Tibial nerve (tissue), 4 donors: ENCODE data around the gene CMSS1. TPM values are rescaled to one million over a fixed set of nuclear protein-coding genes. Genes with fewer than 3 reads are reported as not detected.

ENCODE experiments used
- DNase-seq, 2 donors: peaks; one replicate each; pipeline ENCODE4 v3.0.0-alpha.2; 2019; ENCODE audit warnings: low spot score in 2 of 2
- H3K27ac ChIP-seq, 4 donors: fragments of 200-600 bp; sonication (generic) in 3 of 4; one replicate each; pipeline ENCODE4 v1.5.1; 2017 to 2019; ENCODE audit warnings: mild to moderate bottlenecking in 1 of 4
- H3K27me3 ChIP-seq, 2 donors: fragments of 200-600 bp; sonication (generic) in 1 of 2; one replicate each; pipeline versions ENCODE4 v1.5.1 to v1.6.0; 2017 to 2019
- H3K36me3 ChIP-seq, 3 donors: fragments of 200-600 bp; sonication (generic); one replicate each; pipeline ENCODE4 v1.5.1; 2018 to 2019
- H3K4me1 ChIP-seq, 4 donors: fragments of 200-600 bp; sonication (generic) in 3 of 4; one replicate each; pipeline ENCODE4 v1.5.1; 2017 to 2019
- H3K4me3 ChIP-seq, 4 donors: fragments of 200-600 bp; sonication (generic) in 3 of 4; one replicate each; pipeline ENCODE4 v1.5.1; 2017 to 2019; ENCODE audit warnings: mild to moderate bottlenecking in 1 of 4, moderate library complexity in 1 of 4
- H3K9me3 ChIP-seq, 4 donors: fragments of 200-600 bp; sonication (generic) in 3 of 4; one replicate each; pipeline ENCODE4 v1.5.1; 2017 to 2019
- CTCF ChIP-seq, 5 experiments: fragments of 200-600 bp in 3 of 5; fragments of 450-650 bp in 2 of 5; sonication (generic) in 3 of 5; IDR thresholded peaks; one replicate each; pipeline ENCODE4 v1.5.1; 2016 to 2019; ENCODE audit warnings: antibody characterized with exemption in 5 of 5, mild to moderate bottlenecking in 3 of 5, moderate library complexity in 2 of 5
- EP300 ChIP-seq, 2 donors: sonication (generic); formaldehyde crosslinking; IDR thresholded peaks; one replicate each; pipeline ENCODE4 v1.6.1; 2017; ENCODE audit warnings: antibody characterized with exemption in 2 of 2, mild to moderate bottlenecking in 1 of 2
- POLR2A ChIP-seq, 2 donors: fragments of 450-650 bp; IDR thresholded peaks; one replicate each; pipeline ENCODE4 v1.6.1; 2017; ENCODE audit warnings: antibody characterized with exemption in 2 of 2, mild to moderate bottlenecking in 2 of 2, moderate library complexity in 2 of 2
- WGBS, 2 donors: methylation state at CpG; one replicate each; pipeline ENCODE4 v1.1.5; 2018; 5-methylcytosine and 5-hydroxymethylcytosine counted together
- total RNA-seq, 4 donors: library from RNA; depleted of rRNA; stranded (reverse); fragments of >200 nt; gene quantifications; one replicate each; pipeline ENCODE4 v1.1.0, GENCODE V29; 2016

Gene CMSS1
- total RNA-seq, 4 donors from 2014 or later, result 5.5 to 29.1 (median 15.7) TPM

GRCh38 chr3:100098784-100099070 is 281.1 kb downstream of the CMSS1 start:
- DNase-seq, result no peak
- no peak for TF ChIP-seq CTCF (IDR thresholded peaks at IDR 0.05)
- no peak for TF ChIP-seq EP300 (IDR thresholded peaks at IDR 0.05)
- no peak for TF ChIP-seq POLR2A (IDR thresholded peaks at IDR 0.05)
- no peak overlapping the region for H3K4me3 ChIP-seq
- H3K27ac ChIP-seq, result peak overlapping the region in 1 of 4 donors; percentile 18
- peaks cover 0 to 24% (median 5%) of the 10 kb centered on the region in 4 donors for H3K4me1 ChIP-seq
- H3K9me3 ChIP-seq, result no peaks in the 10 kb centered on the region
- no peaks in the 10 kb centered on the region for H3K36me3 ChIP-seq
- H3K27me3 ChIP-seq, result no peaks in the 10 kb centered on the region

GRCh38 chr3:100099621-100100020 is 282.0 kb downstream of the CMSS1 start:
- Histone ChIP-seq H3K9me3 (no peaks in the 10 kb centered on the region), H3K27me3 (no peaks in the 10 kb centered on the region), H3K4me3 (no peak overlapping the region), H3K4me1 (peaks cover 0 to 30% (median 7%) of the 10 kb centered on the region in 4 donors), H3K27ac (no peak overlapping the region), H3K36me3 (no peaks in the 10 kb centered on the region)
- TF ChIP-seq CTCF (IDR thresholded peaks at IDR 0.05) (no peak), EP300 (IDR thresholded peaks at IDR 0.05) (no peak), POLR2A (IDR thresholded peaks at IDR 0.05) (no peak)
- WGBS, 2 donors, result 79 to 83% methylated on average over 2 of the region's 2 CpGs
- no peak for DNase-seq

- Histone ChIP-seq H3K4me3 (no peak overlapping the region), H3K4me1 (peaks cover 0 to 38% (median 7%) of the 10 kb centered on the region in 4 donors), H3K27ac (no peak overlapping the region), H3K36me3 (no peaks in the 10 kb centered on the region), H3K9me3 (no peaks in the 10 kb centered on the region), H3K27me3 (no peaks in the 10 kb centered on the region)
- WGBS, 2 donors, result 95 to 98% methylated on average over 2 of the region's 2 CpGs
- no peak for TF ChIP-seq POLR2A (IDR thresholded peaks at IDR 0.05)
- no peak for TF ChIP-seq EP300 (IDR thresholded peaks at IDR 0.05)
- TF ChIP-seq CTCF (IDR thresholded peaks at IDR 0.05), result no peak
- no peak for DNase-seq
Observed at GRCh38 chr3:100100425-100100824, 282.8 kb downstream of the CMSS1 start.

- H3K4me1 ChIP-seq, result peaks cover 0 to 49% (median 10%) of the 10 kb centered on the region in 4 donors
- no peak overlapping the region for H3K27ac ChIP-seq
- H3K4me3 ChIP-seq, result no peak overlapping the region
- TF ChIP-seq EP300 (IDR thresholded peaks at IDR 0.05), result no peak
- no peak for TF ChIP-seq CTCF (IDR thresholded peaks at IDR 0.05)
- TF ChIP-seq POLR2A (IDR thresholded peaks at IDR 0.05), result no peak
- DNase-seq, result no peak
- H3K27me3 ChIP-seq, result no peaks in the 10 kb centered on the region
- H3K36me3 ChIP-seq, result no peaks in the 10 kb centered on the region
- H3K9me3 ChIP-seq, result no peaks in the 10 kb centered on the region
- 95 to 97% methylated on average over 1 of the region's 1 CpG for WGBS, 2 donors
Observed at GRCh38 chr3:100102757-100103156, 285.1 kb downstream of the CMSS1 start.

- Histone ChIP-seq H3K27ac (peak overlapping the region in 1 of 4 donors; percentile 26), H3K4me3 (no peak overlapping the region), H3K9me3 (no peaks in the 10 kb centered on the region), H3K4me1 (peaks cover 0 to 39% (median 6%) of the 10 kb centered on the region in 4 donors), H3K27me3 (no peaks in the 10 kb centered on the region), H3K36me3 (no peaks in the 10 kb centered on the region)
- no peak for TF ChIP-seq CTCF (IDR thresholded peaks at IDR 0.05)
- no peak for TF ChIP-seq POLR2A (IDR thresholded peaks at IDR 0.05)
- no peak for TF ChIP-seq EP300 (IDR thresholded peaks at IDR 0.05)
- no peak for DNase-seq
- WGBS, 2 donors, result 73 to 80% methylated on average over 4 of the region's 4 CpGs
Observed at GRCh38 chr3:100103558-100104441, 286.1 kb downstream of the CMSS1 start.
